Measurements from ENCODE around the gene MELK.

DNA sequence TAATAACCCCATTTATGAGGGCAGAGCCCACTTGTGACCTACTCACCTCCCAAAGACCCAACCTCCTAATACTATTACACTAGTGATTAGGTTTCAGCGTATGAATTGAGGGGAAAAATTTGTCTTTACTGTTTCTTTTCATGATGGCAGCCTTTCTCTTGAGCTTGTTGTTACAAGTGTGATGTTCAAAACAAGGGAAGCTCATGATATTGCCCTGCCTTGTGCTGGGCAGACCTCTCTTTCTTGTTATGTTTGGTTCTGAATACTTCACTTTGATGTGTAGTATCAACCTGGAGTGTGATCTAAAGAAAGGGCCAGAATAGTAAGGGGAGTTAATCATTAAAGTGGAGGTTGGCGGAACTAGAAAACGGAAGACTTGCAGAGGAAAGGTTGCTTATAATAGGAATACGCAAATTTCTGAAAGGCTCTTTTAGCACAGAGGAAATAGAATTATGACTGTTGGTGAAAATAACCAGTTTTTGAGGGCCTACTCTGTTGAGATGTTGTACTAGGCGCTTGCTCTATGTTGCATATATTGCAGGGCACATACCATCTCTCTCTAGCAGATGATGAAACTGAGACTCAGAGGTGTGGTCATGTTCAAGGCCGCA lies 68.2 kb downstream of the MELK start:
- TF ChIP-seq, protein P1, sequence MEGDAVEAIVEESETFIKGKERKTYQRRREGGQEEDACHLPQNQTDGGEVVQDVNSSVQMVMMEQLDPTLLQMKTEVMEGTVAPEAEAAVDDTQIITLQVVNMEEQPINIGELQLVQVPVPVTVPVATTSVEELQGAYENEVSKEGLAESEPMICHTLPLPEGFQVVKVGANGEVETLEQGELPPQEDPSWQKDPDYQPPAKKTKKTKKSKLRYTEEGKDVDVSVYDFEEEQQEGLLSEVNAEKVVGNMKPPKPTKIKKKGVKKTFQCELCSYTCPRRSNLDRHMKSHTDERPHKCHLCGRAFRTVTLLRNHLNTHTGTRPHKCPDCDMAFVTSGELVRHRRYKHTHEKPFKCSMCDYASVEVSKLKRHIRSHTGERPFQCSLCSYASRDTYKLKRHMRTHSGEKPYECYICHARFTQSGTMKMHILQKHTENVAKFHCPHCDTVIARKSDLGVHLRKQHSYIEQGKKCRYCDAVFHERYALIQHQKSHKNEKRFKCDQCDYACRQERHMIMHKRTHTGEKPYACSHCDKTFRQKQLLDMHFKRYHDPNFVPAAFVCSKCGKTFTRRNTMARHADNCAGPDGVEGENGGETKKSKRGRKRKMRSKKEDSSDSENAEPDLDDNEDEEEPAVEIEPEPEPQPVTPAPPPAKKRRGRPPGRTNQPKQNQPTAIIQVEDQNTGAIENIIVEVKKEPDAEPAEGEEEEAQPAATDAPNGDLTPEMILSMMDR (conservative IDR thresholded peaks at IDR 0.05 in 1 of 2, IDR thresholded peaks at IDR 0.05 in 1 of 2; ENCODE audit: extremely low read depth in 1 of 2, insufficient read depth in 1 of 2, low read depth in 1 of 2, low read length in 2 of 2): no peak
- TF ChIP-seq EZH2 (IDR thresholded peaks at IDR 0.05; ENCODE audit: borderline replicate concordance, low read length): no peak

Data from mammary epithelial cell (primary cell).